GM18951 (cell line): ENCODE results near the gene TPTE2.
"Not testable (repeated sequence)": the region's sequence is repeated elsewhere in the genome, so short reads cannot be mapped to it uniquely, and the experiment has no call there.

Source experiments
- POLR2A ChIP-seq: IDR thresholded peaks from 4 replicates; pipeline ENCODE4 v1.6.1; 2011; ENCODE audit warnings: mild to moderate bottlenecking; ENCODE audit not compliant: insufficient read length, insufficient read depth; ENCODE audit errors: extremely low read depth
- in situ Hi-C: fragments of 300-500 bp; cut with MboI; formaldehyde crosslinking; loops from one replicate; pipeline ENCODE4 v1.12.0; 2022; ENCODE audit warnings: low sequenced_read_pairs, mixed read lengths, inconsistent platforms; ENCODE audit not compliant: unreplicated experiment

Gene TPTE2

DNA sequence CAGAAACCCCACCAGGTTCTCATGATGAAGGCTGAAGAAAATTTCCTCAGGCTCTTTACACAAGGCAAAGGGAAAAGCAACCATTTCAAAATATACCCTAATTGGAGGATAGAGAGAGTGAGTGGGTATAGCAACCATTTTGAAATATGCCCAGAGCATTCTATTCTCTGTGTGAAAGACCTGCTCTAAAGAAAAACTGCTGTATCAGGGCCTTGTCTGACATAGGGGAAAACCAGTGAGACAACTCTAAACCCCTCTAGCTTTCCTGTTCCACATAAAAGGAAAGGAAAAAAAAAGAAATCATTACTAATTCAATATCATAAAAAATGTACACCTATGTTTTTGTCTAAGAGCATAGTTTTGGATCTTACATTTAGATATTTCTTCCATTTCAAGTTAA lies 42.3 kb downstream of the TPTE2 start:
- no peak for TF ChIP-seq POLR2A
- in situ Hi-C loops, result no loop called here

DNA sequence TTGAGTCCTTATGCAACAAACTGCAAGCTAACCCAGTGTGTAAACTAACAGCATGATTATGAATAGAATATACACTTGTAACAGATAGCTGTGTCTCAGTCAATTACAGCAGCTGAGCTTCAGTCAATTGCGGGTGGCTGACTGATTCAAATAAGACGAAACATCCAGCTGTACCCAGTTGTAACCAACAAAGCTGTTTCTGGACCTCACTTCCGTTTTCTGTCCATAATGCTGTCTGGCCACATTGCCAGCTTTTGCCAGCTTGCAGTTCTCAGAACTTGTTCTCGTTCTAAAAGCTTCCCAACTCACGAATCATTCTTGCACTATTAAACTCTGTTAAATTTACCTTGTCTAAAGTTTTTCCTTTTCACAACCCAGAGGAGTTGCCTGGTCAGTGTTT lies 53.7 kb downstream of the TPTE2 start:
- in situ Hi-C loops, result not testable (repeated sequence)

DNA sequence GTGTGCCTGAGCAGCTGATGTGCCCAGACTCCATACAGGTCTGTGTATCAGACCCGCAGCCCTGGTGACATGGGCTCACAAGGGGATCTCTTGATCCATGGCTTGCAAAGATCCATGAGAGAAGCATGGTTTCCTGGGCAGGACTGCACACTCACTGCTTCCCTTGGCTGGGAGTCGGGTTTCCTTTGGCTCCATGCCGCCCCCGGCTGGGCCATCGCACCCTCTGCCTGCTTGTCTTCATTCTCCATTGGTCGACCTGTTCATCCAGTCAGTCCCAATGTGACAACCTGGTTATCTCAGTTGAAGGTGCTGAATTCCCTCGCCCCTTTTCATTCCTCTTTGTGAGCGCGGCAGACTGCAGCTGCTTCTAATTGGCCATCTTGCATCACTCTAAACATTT lies 101.2 kb downstream of the TPTE2 start:
- in situ Hi-C loops, result not testable (repeated sequence)

DNA sequence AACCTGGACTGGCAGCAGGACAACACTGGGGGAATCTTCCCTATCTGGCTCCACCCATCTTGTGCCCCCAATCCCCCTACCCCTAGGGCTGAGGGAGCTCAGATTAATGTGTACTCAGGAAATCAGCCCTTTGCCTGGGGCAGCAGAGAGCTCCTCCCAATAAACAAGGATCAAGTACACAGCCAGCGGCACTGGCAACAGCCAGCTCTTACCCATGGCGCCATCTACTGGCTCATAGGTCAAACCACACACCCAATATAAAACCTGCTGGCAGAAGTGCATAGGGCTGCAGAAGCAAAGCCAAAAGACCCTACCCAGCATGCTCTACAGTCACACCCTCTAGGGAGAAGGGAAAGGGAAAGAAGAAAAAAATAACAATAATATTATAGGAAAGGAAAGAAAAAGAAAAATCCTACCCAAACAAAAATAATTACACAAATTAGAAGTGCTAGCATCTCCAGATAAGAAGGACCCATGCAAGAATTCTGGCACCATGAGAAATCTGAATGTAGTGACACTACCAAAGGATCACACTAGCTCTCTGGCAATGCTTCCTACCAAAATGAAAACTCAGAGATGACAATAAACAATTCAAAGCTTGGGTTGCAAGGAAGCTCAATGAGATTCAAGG lies 122.2 kb downstream of the TPTE2 start:
- in situ Hi-C loops, result not testable (repeated sequence)

DNA sequence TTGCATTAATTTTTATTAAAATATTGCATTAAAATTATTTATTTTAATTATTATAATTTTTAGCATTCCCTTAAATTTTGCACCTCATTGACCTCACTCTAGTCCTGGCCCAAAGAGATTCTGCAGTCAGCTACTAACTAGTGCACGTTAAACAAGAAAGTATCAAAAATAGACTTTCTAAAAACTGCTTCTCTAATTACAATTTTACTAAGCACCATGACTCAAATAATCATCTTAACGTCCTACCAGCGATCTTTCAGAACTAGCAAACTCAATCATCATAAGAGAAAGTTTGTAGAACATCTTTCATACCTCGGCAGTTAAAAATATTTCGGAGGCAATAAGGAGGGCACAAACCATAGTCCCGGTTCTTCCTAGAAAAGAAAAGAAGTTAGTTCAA lies 123.6 kb downstream of the TPTE2 start:
- in situ Hi-C loops, result not testable (repeated sequence)

DNA sequence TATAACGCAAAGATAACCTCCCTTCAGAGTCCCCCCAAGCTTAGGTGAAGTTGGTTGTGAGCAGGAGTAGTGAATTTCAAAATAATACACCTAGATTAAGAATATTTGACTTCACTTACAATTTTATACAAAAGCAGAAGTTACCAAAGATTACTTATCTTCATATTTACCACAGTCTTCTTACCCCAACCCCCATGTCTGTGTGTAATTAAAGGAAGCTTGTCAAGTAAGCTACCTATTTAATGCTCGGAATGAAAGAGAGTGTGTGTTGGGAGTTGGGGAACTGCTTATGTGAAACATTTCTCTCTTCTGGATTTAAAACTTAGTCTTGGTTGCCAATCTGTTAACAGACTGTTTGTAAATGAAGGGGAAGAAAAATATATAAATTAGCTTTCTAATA lies 139.1 kb downstream of the TPTE2 start:
- in situ Hi-C loops, result not testable (repeated sequence)

DNA sequence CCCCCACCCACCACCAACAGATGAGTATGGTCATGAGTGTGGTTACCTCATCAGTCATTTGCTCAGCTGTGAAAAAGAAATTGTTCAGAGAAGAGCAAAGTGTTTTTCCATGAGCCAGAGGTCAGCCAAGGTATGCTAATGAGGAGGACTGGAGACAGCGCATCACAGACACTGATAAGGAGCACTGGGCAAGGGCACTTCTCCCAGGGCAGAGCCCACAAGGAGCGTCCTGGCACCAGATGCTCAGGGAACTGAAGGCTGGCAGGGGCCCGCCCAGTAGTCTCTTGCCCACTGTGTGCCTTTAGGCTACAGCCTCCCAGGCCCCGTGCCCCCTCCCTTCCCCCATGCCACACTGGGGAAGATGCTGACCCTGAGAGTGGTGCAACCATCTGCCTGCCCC lies 148.8 kb downstream of the TPTE2 start:
- in situ Hi-C loops, result not testable (repeated sequence)

DNA sequence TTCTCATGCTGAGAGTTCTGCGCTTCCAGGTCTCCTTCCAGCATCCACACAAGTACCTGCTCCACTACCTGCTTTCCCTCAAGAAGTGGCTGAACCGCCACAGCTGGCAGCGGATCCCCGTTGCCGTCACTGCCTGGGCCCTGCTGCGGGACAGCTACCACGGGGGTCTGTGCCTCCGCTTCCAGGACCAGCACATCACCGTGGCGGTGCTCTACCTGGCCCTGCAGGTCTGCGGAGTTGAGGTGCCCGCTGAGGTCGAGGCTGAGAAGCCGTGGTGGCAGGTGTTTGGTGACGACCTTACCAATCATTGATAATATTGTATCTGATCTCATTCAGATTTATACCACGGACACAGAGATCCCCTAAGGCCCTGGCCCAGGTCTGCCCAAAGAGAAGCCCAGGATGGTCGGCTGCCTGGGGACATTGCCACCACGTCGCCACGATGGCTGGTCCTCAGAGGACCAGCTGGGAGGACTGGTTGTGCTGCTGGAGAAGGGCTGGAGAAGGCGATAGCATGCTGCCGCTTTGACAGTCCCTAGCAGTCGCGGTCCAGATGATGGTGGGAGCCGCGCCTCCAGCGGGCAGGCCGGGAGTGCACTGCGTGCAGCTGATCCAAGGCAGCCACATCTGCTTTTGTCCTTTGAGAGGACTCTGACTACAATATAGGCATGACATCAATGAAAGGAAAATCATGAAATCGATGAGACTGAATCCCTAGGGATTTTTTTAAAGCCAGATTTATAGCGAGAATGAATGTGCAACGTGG lies 178.4 kb downstream of the TPTE2 start:
- in situ Hi-C loops, result not testable (repeated sequence)

DNA sequence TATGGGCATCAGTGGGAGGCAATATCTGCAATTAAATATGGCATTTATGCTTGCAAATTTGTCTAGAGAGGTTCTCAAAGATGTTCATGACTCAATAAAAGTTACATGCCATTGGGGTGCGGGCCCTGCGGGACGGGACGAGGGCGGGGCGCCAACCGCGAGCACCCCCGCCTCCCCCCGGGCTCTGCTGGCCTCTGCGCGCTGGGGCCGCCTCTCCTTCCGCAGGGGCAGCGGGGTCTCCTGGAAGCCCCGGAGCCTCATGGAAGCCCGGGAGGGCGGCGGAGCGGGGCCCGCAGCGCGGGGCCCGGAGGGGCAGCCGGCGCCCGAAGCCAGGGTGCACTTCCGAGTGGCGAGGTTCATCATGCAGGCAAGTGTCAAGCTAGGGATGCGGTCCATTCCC lies 179.2 kb downstream of the TPTE2 start:
- no peak for TF ChIP-seq POLR2A
- in situ Hi-C loops, result no loop called here
